IMR-90 (cell line): ENCODE data around the gene TEDC1. TPM values are rescaled to one million over a fixed set of nuclear protein-coding genes. Genes with fewer than 3 reads are reported as not detected.
A peak's percentile ranks its signal among the peaks of the same experiment; 100 is the strongest.

ENCODE experiments used
- ATAC-seq: fragments of 200-7000 bp; cut with Tn5 transposase; 2 replicates; pipeline ENCODE4 v1.9.1; 2020; ENCODE audit warnings: low read depth, mild to moderate bottlenecking, moderate library complexity
- BruUV-seq: library from RNA; stranded (reverse); fragments of 400-500 nt; replicated peaks from 2 replicates; lab custom pipeline; 2021; lab: Mats Ljungman, UMichigan
- CTCF ChIA-PET: fragments of 300-600 bp; formaldehyde crosslinking; extraction: SDS; loops from one replicate; lab custom pipeline; 2021; ENCODE audit warnings: antibody characterized with exemption; lab: Yijun Ruan, JAX
- POLR2A ChIA-PET: fragments of 300-600 bp; sonication (Branson Sonifier 250); formaldehyde crosslinking; loops from one replicate; lab custom pipeline; 2022; ENCODE audit warnings: antibody characterized with exemption; ENCODE audit not compliant: unreplicated experiment; lab: Charles Lee
- DNase-seq: peaks from one replicate; pipeline ENCODE4 v3.0.0; 2013
- H2AFZ ChIP-seq: replicated peaks from 2 replicates; pipeline ENCODE3; 2013; ENCODE audit warnings: low read length, mild to moderate bottlenecking; ENCODE audit not compliant: poor library complexity
- H2AK5ac ChIP-seq: 2 replicates; pipeline ENCODE4 v1.6.1; 2013; ENCODE audit warnings: low read depth, low read length, inconsistent platforms
- H2AK9ac ChIP-seq: replicated peaks from 2 replicates; pipeline ENCODE3; 2013; ENCODE audit warnings: mild to moderate bottlenecking, low read depth, low read length, moderate library complexity; ENCODE audit not compliant: poor library complexity
- H2BK120ac ChIP-seq: 2 replicates; pipeline ENCODE4 v1.6.1; 2013; ENCODE audit warnings: low read depth, low read length, inconsistent platforms
- H2BK15ac ChIP-seq: 3 replicates; pipeline ENCODE4 v1.6.1; 2013; ENCODE audit warnings: low read depth, low read length, inconsistent platforms
- H2BK20ac ChIP-seq: 2 replicates; pipeline ENCODE4 v1.6.1; 2013; ENCODE audit warnings: low read depth, mild to moderate bottlenecking, inconsistent platforms, low read length, moderate library complexity
- H2BK5ac ChIP-seq: 2 replicates; pipeline ENCODE4 v1.6.1; 2013; ENCODE audit warnings: mild to moderate bottlenecking, low read depth, low read length, inconsistent platforms; ENCODE audit not compliant: poor library complexity, severe bottlenecking
- H3K14ac ChIP-seq: replicated peaks from 2 replicates; pipeline ENCODE4 v1.6.1; 2013; ENCODE audit warnings: low read depth, low read length, inconsistent platforms
- H3K18ac ChIP-seq: 2 replicates; pipeline ENCODE4 v1.6.1; 2013; ENCODE audit warnings: low read depth, low read length, control low read depth
- H3K23ac ChIP-seq: 2 replicates; pipeline ENCODE4 v1.6.1; 2013; ENCODE audit warnings: low read depth, low read length, inconsistent platforms
- H3K27ac ChIP-seq: 2 replicates; pipeline ENCODE4 v1.5.1; 2013; ENCODE audit warnings: mild to moderate bottlenecking, control low read depth, low read length; ENCODE audit not compliant: insufficient read depth
- H3K27me3 ChIP-seq: 2 replicates; pipeline ENCODE4 v1.6.1; 2013; ENCODE audit warnings: low read length; ENCODE audit not compliant: control insufficient read depth, insufficient read depth
- H3K36me3 ChIP-seq: 2 replicates; pipeline ENCODE4 v1.6.1; 2013; ENCODE audit warnings: low read length, mixed read lengths; ENCODE audit not compliant: control insufficient read depth, insufficient read depth
- H3K4ac ChIP-seq: 2 replicates; pipeline ENCODE4 v1.6.1; 2013; ENCODE audit warnings: low read depth, low read length, inconsistent platforms
- H3K4me1 ChIP-seq: 2 replicates; pipeline ENCODE4 v1.6.1; 2013; ENCODE audit warnings: low read length, mixed read lengths; ENCODE audit not compliant: control insufficient read depth, insufficient read depth
- H3K4me2 ChIP-seq: 2 replicates; pipeline ENCODE4 v1.6.1; 2013; ENCODE audit warnings: low read depth, mild to moderate bottlenecking, control low read depth, low read length, moderate library complexity
- H3K4me3 ChIP-seq: 2 replicates; pipeline ENCODE4 v1.5.1; 2013; ENCODE audit warnings: low read depth, mild to moderate bottlenecking, control low read depth, low read length, moderate library complexity; ENCODE audit not compliant: insufficient read depth
- H3K56ac ChIP-seq: 2 replicates; pipeline ENCODE4 v1.6.1; 2013; ENCODE audit warnings: low read length, inconsistent platforms; ENCODE audit not compliant: insufficient read depth; ENCODE audit errors: extremely low read depth
- H3K79me1 ChIP-seq, 2 experiments: 2 replicates each; pipeline ENCODE4 v1.6.1; 2013; ENCODE audit warnings: low read length in 2 of 2, inconsistent platforms in 1 of 2, low read depth in 1 of 2
- H3K9ac ChIP-seq: 2 replicates; pipeline ENCODE4 v1.6.1; 2013; ENCODE audit warnings: low read depth, low read length, control low read depth
- H3K9me1 ChIP-seq: 2 replicates; pipeline ENCODE4 v1.6.1; 2013; ENCODE audit warnings: low read length, inconsistent platforms; ENCODE audit not compliant: insufficient read depth
- H3K9me3 ChIP-seq: 2 replicates; pipeline ENCODE4 v1.6.1; 2013; ENCODE audit warnings: low read length; ENCODE audit not compliant: control insufficient read depth, insufficient read depth
- H4K20me1 ChIP-seq: 2 replicates; pipeline ENCODE4 v1.6.1; 2013; ENCODE audit warnings: low read length, inconsistent platforms; ENCODE audit not compliant: insufficient read depth
- H4K5ac ChIP-seq: 2 replicates; pipeline ENCODE4 v1.6.1; 2013; ENCODE audit warnings: mild to moderate bottlenecking, low read depth, low read length, control low read depth
- H4K8ac ChIP-seq, 2 experiments: 2 replicates each; pipeline ENCODE4 v1.6.1; 2013; ENCODE audit warnings: low read depth in 2 of 2, low read length in 2 of 2, control low read depth in 1 of 2, inconsistent platforms in 1 of 2
- H4K91ac ChIP-seq: 2 replicates; pipeline ENCODE4 v1.6.1; 2013; ENCODE audit warnings: low read depth, low read length, inconsistent platforms; ENCODE audit not compliant: insufficient read depth
- BHLHE40 ChIP-seq: fragments of 150-350 bp; IDR thresholded peaks from 2 replicates; pipeline ENCODE4 v1.6.1; 2016; ENCODE audit warnings: mild to moderate bottlenecking, low read depth, low read length
- CHD1 ChIP-seq: IDR thresholded peaks from 2 replicates; pipeline ENCODE4 v1.6.1; 2012; ENCODE audit warnings: low read depth, low read length, improper control_type of control experiment
- MAFK ChIP-seq: IDR thresholded peaks from 2 replicates; pipeline ENCODE4 v1.6.1; 2012; ENCODE audit warnings: low read depth, low read length, improper control_type of control experiment
- MAZ ChIP-seq: IDR thresholded peaks from 2 replicates; pipeline ENCODE4 v1.6.1; 2012; ENCODE audit warnings: low read depth, mild to moderate bottlenecking, low read length, improper control_type of control experiment, moderate library complexity, borderline replicate concordance
- MXI1 ChIP-seq: IDR thresholded peaks from 2 replicates; pipeline ENCODE4 v1.6.1; 2012; ENCODE audit warnings: low read depth, mild to moderate bottlenecking, low read length, moderate library complexity, borderline replicate concordance
- POLR2A ChIP-seq: IDR thresholded peaks from 2 replicates; pipeline ENCODE4 v1.6.1; 2012; ENCODE audit warnings: mild to moderate bottlenecking, low read depth, low read length
- RAD21 ChIP-seq: IDR thresholded peaks from 2 replicates; pipeline ENCODE4 v1.6.1; 2012; ENCODE audit warnings: low read length, improper control_type of control experiment
- RCOR1 ChIP-seq: IDR thresholded peaks from 2 replicates; pipeline ENCODE4 v1.6.1; 2012; ENCODE audit warnings: mild to moderate bottlenecking, low read length, improper control_type of control experiment; ENCODE audit not compliant: insufficient replicate concordance
- SMC3 ChIP-seq: fragments of 150-350 bp; IDR thresholded peaks from 2 replicates; pipeline ENCODE4 v1.6.1; 2016; ENCODE audit warnings: low read depth, mild to moderate bottlenecking, antibody characterized with exemption, low read length, moderate library complexity
- WGBS, 2 experiments: methylation state at CpG; one replicate each; pipeline versions ENCODE4 v1.1.5 to v1.1.7; 2013; ENCODE audit warnings: missing lambda C conversion rate in 2 of 2; ENCODE audit not compliant: insufficient read length in 1 of 2; ENCODE audit errors: extremely low coverage in 2 of 2; 5-methylcytosine and 5-hydroxymethylcytosine counted together
- dilution Hi-C: fragments of 300-500 bp; cut with HindIII; formaldehyde crosslinking; loops from one replicate; pipeline ENCODE4 v1.14.3; 2018; ENCODE audit warnings: low sequenced_read_pairs; ENCODE audit not compliant: unreplicated experiment
- in situ Hi-C: fragments of 300-500 bp; cut with MboI; formaldehyde crosslinking; loops from 3 replicates; pipeline ENCODE4 v1.14.3; 2019; ENCODE audit warnings: low sequenced_read_pairs, inconsistent platforms, mixed read lengths
- intact Hi-C: fragments of 100-400 bp; cut with micrococcal nuclease; formaldehyde crosslinking; loops from 2 replicates; pipeline ENCODE4 v1.10.0; 2022
- polyA plus RNA-seq, 3 experiments: library from polyadenylated mRNA; depleted of rRNA; stranded (reverse); fragments of >200 nt; gene quantifications; 2 replicates each; pipeline ENCODE4 v1.2.3, GENCODE V29; 2012; ENCODE audit warnings: low replicate concordance in 1 of 3
- total RNA-seq: library from RNA; depleted of rRNA; stranded (reverse); fragments of >200 nt; gene quantifications from 2 replicates; pipeline ENCODE4 v1.2.3, GENCODE V29; 2012
- TF ChIP-seq, protein P1 (sequence below): conservative IDR thresholded peaks from 2 replicates; pipeline ENCODE4 v1.5.1; 2012; ENCODE audit warnings: mild to moderate bottlenecking, low read depth, low read length, improper control_type of control experiment
- TF ChIP-seq, protein P2 (sequence below): fragments of 150-350 bp; IDR thresholded peaks from 2 replicates; pipeline ENCODE4 v1.6.1; 2016; ENCODE audit warnings: low read depth, mild to moderate bottlenecking, low read length, moderate library complexity, borderline replicate concordance

TEDC1 gene
- total and polyA plus RNA-seq, 2 of the 4 experiments (the other 2 are of a cell fraction), result 5.7 to 6.4 TPM

- ChIA-PET POLR2A (interaction anchor here (0.7 kb wide), 1 partner anchor 70 kb away, joined by 4 read pairs; no protein-coding TSS in a partner anchor), CTCF (interaction anchor here (0.6 to 2.2 kb wide), 6 partner anchors 9 to 121 kb away, joined by 3 to 32 read pairs (median 6); no protein-coding TSS in a partner anchor)
- Histone ChIP-seq H3K79me1 (peaks cover 0 to 14% of the 10 kb centered on the region in 2 experiments; a peak in 1 of 4 replicates), H3K9ac (peak overlapping the region; percentile 70), H3K27me3 (peaks cover 8% of the 10 kb centered on the region; the same call in 1 of the 2 replicates), H3K9me3 (no peaks in the 10 kb centered on the region), H4K8ac (peak overlapping the region; percentile 80 to 89), H3K4me1 (peaks cover 23% of the 10 kb centered on the region), H2AK5ac (peak overlapping the region; percentile 79), H3K23ac (peak overlapping the region; percentile 69), H3K4ac (peak overlapping the region; percentile 87), H2BK20ac (peak overlapping the region; percentile 51; the same call in 1 of the 2 replicates), H4K20me1 (no peaks in the 10 kb centered on the region; the same call in 1 of the 2 replicates), H2AFZ (peak overlapping the region; percentile 96), H3K4me2 (peak overlapping the region; percentile 90), H2BK120ac (peak overlapping the region; percentile 70), H3K4me3 (peak overlapping the region; percentile 39), H4K5ac (peak overlapping the region; percentile 91), H3K18ac (peak overlapping the region; percentile 44), H3K56ac (peak overlapping the region; percentile 61; the same call in 1 of the 2 replicates), H3K14ac (peak overlapping the region; percentile 58), H3K9me1 (peaks cover 6% of the 10 kb centered on the region), H3K36me3 (no peaks in the 10 kb centered on the region), H4K91ac (peak overlapping the region; percentile 84), H2BK5ac (peak overlapping the region; percentile 87), H3K27ac (peak overlapping the region; percentile 68), H2AK9ac (peak overlapping the region; percentile 95), H2BK15ac (peak overlapping the region; percentile 64; the same call in 1 of the 3 replicates)
- intact Hi-C loops, result loop anchor here (2.0 kb wide), 1 partner anchor 48 kb away; no protein-coding TSS in a partner anchor
- WGBS, 2 experiments, result 4% methylated on average over 14 of the region's 35 CpGs; no CpG with 5 or more reads in 1 of the 2 experiments
- dilution Hi-C loops, result no loop called here
- peak; percentile 81 for DNase-seq
- BruUV-seq, result no TSS peak
- peak; percentile 78 for ATAC-seq
- in situ Hi-C loops, result no loop called here
- TF ChIP-seq MAZ (peak; percentile 91), MXI1 (peak; percentile 68; the same call in 1 of the 2 replicates), POLR2A (peak; percentile 78), CHD1 (no peak; the same call in 1 of the 2 replicates), RAD21 (peak; percentile 73), MAFK (no peak), SMC3 (peak; percentile 61), RCOR1 (no peak), BHLHE40 (peak; percentile 24; the same call in 1 of the 2 replicates)
- TF ChIP-seq, protein P1, sequence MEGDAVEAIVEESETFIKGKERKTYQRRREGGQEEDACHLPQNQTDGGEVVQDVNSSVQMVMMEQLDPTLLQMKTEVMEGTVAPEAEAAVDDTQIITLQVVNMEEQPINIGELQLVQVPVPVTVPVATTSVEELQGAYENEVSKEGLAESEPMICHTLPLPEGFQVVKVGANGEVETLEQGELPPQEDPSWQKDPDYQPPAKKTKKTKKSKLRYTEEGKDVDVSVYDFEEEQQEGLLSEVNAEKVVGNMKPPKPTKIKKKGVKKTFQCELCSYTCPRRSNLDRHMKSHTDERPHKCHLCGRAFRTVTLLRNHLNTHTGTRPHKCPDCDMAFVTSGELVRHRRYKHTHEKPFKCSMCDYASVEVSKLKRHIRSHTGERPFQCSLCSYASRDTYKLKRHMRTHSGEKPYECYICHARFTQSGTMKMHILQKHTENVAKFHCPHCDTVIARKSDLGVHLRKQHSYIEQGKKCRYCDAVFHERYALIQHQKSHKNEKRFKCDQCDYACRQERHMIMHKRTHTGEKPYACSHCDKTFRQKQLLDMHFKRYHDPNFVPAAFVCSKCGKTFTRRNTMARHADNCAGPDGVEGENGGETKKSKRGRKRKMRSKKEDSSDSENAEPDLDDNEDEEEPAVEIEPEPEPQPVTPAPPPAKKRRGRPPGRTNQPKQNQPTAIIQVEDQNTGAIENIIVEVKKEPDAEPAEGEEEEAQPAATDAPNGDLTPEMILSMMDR, result peak; percentile 99
- TF ChIP-seq, protein P2, sequence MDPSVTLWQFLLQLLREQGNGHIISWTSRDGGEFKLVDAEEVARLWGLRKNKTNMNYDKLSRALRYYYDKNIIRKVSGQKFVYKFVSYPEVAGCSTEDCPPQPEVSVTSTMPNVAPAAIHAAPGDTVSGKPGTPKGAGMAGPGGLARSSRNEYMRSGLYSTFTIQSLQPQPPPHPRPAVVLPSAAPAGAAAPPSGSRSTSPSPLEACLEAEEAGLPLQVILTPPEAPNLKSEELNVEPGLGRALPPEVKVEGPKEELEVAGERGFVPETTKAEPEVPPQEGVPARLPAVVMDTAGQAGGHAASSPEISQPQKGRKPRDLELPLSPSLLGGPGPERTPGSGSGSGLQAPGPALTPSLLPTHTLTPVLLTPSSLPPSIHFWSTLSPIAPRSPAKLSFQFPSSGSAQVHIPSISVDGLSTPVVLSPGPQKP, result no peak
These were observed 9.9 kb upstream of the TEDC1 start for GRCh38 chr14:105480807-105481801.
